ENCODE data around the gene TMEM183A. TPM values are rescaled to one million over a fixed set of nuclear protein-coding genes. Genes with fewer than 3 reads are reported as not detected.

Gene TMEM183A
- total and polyA plus RNA-seq, 2 of the 4 experiments (the other 2 are of a cell fraction), result 56.8 to 63.1 TPM

GRCh38 chr1:203072911-203073310 is 65.7 kb downstream of the TMEM183A start:
- H3K27me3 ChIP-seq (ENCODE audit: control insufficient read depth, insufficient read depth, low read length), result peaks cover 17% of the 10 kb centered on the region; the same call in 1 of the 2 replicates
- no peak overlapping the region for H2AK9ac ChIP-seq (replicated peaks; ENCODE audit: low read depth, low read length, poor library complexity)
- TF ChIP-seq MAZ (IDR thresholded peaks at IDR 0.05; ENCODE audit: borderline replicate concordance, low read depth, low read length) (no peak), RAD21 (IDR thresholded peaks at IDR 0.05; ENCODE audit: low read length) (no peak), POLR2A (IDR thresholded peaks at IDR 0.05; ENCODE audit: low read depth, low read length) (no peak)
- TF ChIP-seq, protein P1, sequence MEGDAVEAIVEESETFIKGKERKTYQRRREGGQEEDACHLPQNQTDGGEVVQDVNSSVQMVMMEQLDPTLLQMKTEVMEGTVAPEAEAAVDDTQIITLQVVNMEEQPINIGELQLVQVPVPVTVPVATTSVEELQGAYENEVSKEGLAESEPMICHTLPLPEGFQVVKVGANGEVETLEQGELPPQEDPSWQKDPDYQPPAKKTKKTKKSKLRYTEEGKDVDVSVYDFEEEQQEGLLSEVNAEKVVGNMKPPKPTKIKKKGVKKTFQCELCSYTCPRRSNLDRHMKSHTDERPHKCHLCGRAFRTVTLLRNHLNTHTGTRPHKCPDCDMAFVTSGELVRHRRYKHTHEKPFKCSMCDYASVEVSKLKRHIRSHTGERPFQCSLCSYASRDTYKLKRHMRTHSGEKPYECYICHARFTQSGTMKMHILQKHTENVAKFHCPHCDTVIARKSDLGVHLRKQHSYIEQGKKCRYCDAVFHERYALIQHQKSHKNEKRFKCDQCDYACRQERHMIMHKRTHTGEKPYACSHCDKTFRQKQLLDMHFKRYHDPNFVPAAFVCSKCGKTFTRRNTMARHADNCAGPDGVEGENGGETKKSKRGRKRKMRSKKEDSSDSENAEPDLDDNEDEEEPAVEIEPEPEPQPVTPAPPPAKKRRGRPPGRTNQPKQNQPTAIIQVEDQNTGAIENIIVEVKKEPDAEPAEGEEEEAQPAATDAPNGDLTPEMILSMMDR (conservative IDR thresholded peaks at IDR 0.05; ENCODE audit: low read depth, low read length), result no peak
- no peak overlapping the region for H3K4me2 ChIP-seq (ENCODE audit: low read depth, low read length)
- H4K8ac ChIP-seq (ENCODE audit: low read depth in 2 of 2, low read length in 2 of 2), result no peak overlapping the region
- no peak overlapping the region for H3K9ac ChIP-seq (ENCODE audit: low read depth, low read length)
- H3K56ac ChIP-seq (ENCODE audit: extremely low read depth, insufficient read depth, low read length), result no peak overlapping the region
- CTCF ChIA-PET, result no interaction called here
- H2AFZ ChIP-seq (replicated peaks; ENCODE audit: low read length, poor library complexity), result no peak overlapping the region
- no peak overlapping the region for H3K27ac ChIP-seq (ENCODE audit: insufficient read depth, low read length)
- no peak overlapping the region for H3K14ac ChIP-seq (replicated peaks; ENCODE audit: low read depth, low read length)
- H2BK5ac ChIP-seq (ENCODE audit: low read depth, low read length, poor library complexity, severe bottlenecking), result no peak overlapping the region
- intact Hi-C loops (cut with micrococcal nuclease), result no loop called here
- in situ Hi-C loops (cut with MboI; ENCODE audit: low sequenced_read_pairs), result no loop called here
- no peak overlapping the region for H3K23ac ChIP-seq (ENCODE audit: low read depth, low read length)
- no peak overlapping the region for H4K91ac ChIP-seq (ENCODE audit: insufficient read depth, low read depth, low read length)
- H3K9me1 ChIP-seq (ENCODE audit: insufficient read depth, low read length), result no peaks in the 10 kb centered on the region
- H2AK5ac ChIP-seq (ENCODE audit: low read depth, low read length), result no peak overlapping the region
- H3K4me3 ChIP-seq (ENCODE audit: insufficient read depth, low read depth, low read length), result no peak overlapping the region
- BruUV-seq (replicated peaks), result no TSS peak
- no peak overlapping the region for H4K5ac ChIP-seq (ENCODE audit: low read depth, low read length)
- H3K79me1 ChIP-seq (ENCODE audit: low read depth in 1 of 2, low read length in 2 of 2), result no peaks in the 10 kb centered on the region
- dilution Hi-C loops (cut with HindIII; ENCODE audit: low sequenced_read_pairs, unreplicated experiment), result no loop called here
- H3K18ac ChIP-seq (ENCODE audit: low read depth, low read length), result no peak overlapping the region
- no peaks in the 10 kb centered on the region for H3K9me3 ChIP-seq (ENCODE audit: control insufficient read depth, insufficient read depth, low read length)
- H3K4me1 ChIP-seq (ENCODE audit: control insufficient read depth, insufficient read depth, low read length), result no peaks in the 10 kb centered on the region
- POLR2A ChIA-PET (ENCODE audit: unreplicated experiment), result no interaction called here
- DNase-seq, result peak; percentile 4
- H2BK120ac ChIP-seq (ENCODE audit: low read depth, low read length), result no peak overlapping the region
- H2BK15ac ChIP-seq (ENCODE audit: low read depth, low read length), result no peak overlapping the region
- H2BK20ac ChIP-seq (ENCODE audit: low read depth, low read length), result no peak overlapping the region
- no peak for ATAC-seq (ENCODE audit: low read depth)
- H3K4ac ChIP-seq (ENCODE audit: low read depth, low read length), result no peak overlapping the region
- H4K20me1 ChIP-seq (ENCODE audit: insufficient read depth, low read length), result no peaks in the 10 kb centered on the region; the same call in 1 of the 2 replicates
- WGBS, 2 experiments (ENCODE audit: extremely low coverage in 2 of 2, insufficient read length in 1 of 2), result 60% methylated on average over 1 of the region's 3 CpGs; no CpG with 5 or more reads in 1 of the 2 experiments
- H3K36me3 ChIP-seq (ENCODE audit: control insufficient read depth, insufficient read depth, low read length), result peaks cover 14% of the 10 kb centered on the region
